Activated CD4-positive, alpha-beta T cell treated with anti-CD3 and anti-CD28 coated beads, Interleukin-2, amount 10 ng/mL, durations not matched to agents 24 days and 14 days (primary cell): ENCODE results near the gene NTSR2. TPM values are rescaled to one million over a fixed set of nuclear protein-coding genes. Genes with fewer than 3 reads are reported as not detected.

Experiments
- DNase-seq: peaks from one replicate; pipeline ENCODE4 v3.0.0; 2022
- H3K27ac Mint-ChIP-seq: one replicate; pipeline ENCODE4 v1.8.0; 2022; ENCODE audit warnings: mild to moderate bottlenecking, mixed read lengths
- H3K27me3 Mint-ChIP-seq: one replicate; pipeline ENCODE4 v1.8.0; 2022; ENCODE audit warnings: mixed read lengths
- H3K36me3 Mint-ChIP-seq: one replicate; pipeline ENCODE4 v1.8.0; 2022; ENCODE audit warnings: low read depth, mild to moderate bottlenecking, mixed read lengths
- H3K4me1 Mint-ChIP-seq: one replicate; pipeline ENCODE4 v1.8.0; 2021; ENCODE audit warnings: mixed read lengths
- H3K4me3 Mint-ChIP-seq: one replicate; pipeline ENCODE4 v1.8.0; 2022; ENCODE audit warnings: mild to moderate bottlenecking, moderate library complexity, mixed read lengths
- H3K9me3 Mint-ChIP-seq: one replicate; pipeline ENCODE4 v1.8.0; 2021; ENCODE audit warnings: mixed read lengths
- intact Hi-C: fragments of 100-400 bp; cut with micrococcal nuclease; formaldehyde crosslinking; loops from one replicate; pipeline ENCODE4 v1.15.1; 2023
- total RNA-seq: library from RNA; stranded (reverse); gene quantifications from 2 replicates; pipeline ENCODE4 v1.2.3, GENCODE V29; 2022

The NTSR2 gene
- total RNA-seq, 1 donor from 2014 or later = not detected

DNA sequence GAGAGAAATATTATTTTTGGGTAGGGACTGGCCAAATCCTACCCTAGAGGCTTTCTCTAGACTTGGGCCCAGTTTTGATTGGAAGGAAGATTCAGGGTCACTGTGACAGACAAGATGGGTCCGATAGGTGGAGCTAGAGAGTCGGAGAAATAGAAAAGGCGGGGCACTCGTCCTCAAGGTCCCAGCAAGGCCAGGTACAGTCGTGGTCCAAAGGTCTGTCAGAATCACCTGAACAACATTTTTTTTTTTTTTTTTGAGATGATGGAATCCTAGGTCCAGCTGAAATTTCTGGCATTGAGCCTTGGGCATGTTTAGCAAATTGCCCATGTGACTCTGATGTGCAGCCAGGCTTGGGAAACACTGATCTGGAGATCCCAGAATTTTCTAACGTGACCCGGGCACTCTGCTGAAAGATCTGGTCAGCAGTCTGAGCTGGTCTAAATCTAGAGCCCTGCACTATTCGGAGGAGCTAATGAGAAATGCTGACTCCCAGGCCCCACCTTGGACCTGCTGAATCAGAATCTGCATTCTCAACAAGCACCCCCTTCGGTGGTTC, 23.0 kb upstream of the NTSR2 start:
- Mint-ChIP-seq H3K9me3 (no peaks in the 10 kb centered on the region), H3K36me3 (no peaks in the 10 kb centered on the region), H3K4me3 (no peak overlapping the region), H3K27ac (peak overlapping the region; percentile 28), H3K27me3 (peaks cover 2% of the 10 kb centered on the region), H3K4me1 (peaks cover 13% of the 10 kb centered on the region)
- DNase-seq = peak; percentile 90
- intact Hi-C loops = loop anchor here (1.0 to 10.0 kb wide), 3 partner anchors 86 to 1314 kb away; partner anchors contain the start of gene TRIB2

DNA sequence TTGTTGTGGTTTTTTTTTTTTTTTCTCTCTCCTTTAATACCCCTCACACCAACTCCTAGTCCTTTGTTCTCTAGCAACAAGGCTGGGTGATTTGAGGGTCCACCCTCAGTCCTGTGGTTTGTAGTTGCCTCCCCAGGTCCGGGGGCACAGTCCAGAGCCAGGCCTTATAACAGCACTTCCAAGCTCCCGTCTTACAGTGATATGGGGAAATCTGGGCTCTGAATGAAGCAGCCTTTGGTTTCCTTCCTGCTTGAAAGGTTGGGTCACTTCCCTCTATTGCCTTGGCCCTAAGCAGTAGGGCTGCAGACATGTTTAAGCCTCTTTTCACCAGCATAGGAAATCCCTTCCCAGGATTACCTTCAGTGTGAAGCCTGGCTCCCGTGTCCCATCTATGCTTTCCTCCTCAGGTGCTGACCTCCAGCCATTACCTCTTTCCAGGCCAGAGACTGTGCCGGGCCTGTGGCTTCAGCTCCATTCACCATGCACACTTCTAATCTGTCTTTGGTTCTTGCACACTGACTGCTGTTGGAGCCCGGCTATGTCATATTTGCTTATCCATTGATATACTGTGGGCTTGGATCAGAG, 21.2 kb upstream of the NTSR2 start:
- H3K4me3 Mint-ChIP-seq = no peak overlapping the region
- H3K27ac Mint-ChIP-seq = no peak overlapping the region
- no peaks in the 10 kb centered on the region for H3K9me3 Mint-ChIP-seq
- intact Hi-C loops = loop anchor here (10.0 kb wide), 1 partner anchor 1024 kb away; the partner anchor contains the start of gene TRIB2
- peaks cover 15% of the 10 kb centered on the region for H3K4me1 Mint-ChIP-seq
- DNase-seq = no peak
- no peaks in the 10 kb centered on the region for H3K36me3 Mint-ChIP-seq
- H3K27me3 Mint-ChIP-seq = peaks cover 3% of the 10 kb centered on the region

DNA sequence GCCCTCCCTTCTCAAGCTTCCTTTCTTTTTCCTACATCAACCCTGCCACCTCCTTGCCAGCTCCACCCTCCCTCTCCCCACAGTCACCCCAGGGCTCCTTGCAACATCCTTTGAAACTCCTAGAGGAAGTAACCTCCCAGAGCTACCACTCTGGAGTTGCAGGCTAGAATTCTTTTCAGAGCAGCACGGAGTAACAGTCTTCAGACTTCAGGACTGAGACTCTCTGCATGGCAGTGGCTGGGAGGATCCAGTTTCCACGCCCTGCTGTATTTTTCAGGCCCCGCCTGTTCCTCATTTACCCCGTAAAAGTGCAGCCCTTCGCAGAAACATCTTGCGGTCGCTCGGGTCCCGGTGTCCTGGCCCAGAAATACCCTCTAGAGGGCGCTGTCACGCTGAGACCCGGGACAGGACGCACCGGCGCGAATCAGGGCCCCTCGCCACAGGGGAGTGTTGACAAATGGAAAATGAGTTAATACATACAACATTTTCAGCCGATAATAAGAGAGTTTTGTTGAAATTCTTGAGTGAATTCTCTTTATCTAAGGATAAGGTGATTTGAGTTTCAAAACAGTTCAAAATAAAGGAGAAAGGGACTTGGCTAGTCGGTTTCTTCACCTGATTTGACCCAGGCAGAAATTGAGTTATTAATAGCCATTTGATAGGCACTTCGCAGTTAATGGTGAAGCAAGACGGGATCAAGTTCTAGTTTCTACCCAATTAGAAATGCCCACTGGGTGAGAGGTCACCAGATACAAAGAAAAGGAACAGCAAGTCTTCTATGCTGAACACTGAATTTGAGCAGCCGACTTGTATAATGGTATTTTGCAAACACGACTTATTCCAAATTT, 18.5 kb upstream of the NTSR2 start:
- Mint-ChIP-seq H3K36me3 (no peaks in the 10 kb centered on the region), H3K4me3 (peak overlapping the region; percentile 74), H3K27ac (peak overlapping the region; percentile 23), H3K27me3 (peaks cover 8% of the 10 kb centered on the region), H3K4me1 (peaks cover 15% of the 10 kb centered on the region), H3K9me3 (no peaks in the 10 kb centered on the region)
- intact Hi-C loops = loop anchor here (1.0 to 2.0 kb wide), 2 partner anchors 56 to 91 kb away; no protein-coding TSS in a partner anchor
- DNase-seq = peak; percentile 96

DNA sequence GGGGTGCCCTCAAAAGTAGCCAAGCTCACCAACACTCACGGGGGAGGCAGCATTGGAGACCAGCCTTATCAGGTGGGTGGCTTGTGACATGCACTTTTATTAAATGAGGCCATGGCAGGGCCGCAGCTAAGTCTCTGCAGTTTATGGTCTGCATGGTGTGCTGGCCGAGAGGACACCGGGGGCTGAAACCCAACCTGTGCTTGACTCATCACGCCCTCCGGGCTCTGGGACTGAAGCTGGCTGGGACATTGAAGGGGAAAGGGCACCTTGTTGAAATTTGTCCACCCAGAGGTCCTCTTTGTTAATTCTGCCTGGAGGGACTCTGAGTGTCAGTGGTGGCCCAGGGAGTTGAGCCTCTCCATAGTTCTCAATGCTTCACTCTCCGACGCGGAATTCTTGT, 17.7 kb upstream of the NTSR2 start:
- Mint-ChIP-seq H3K36me3 (no peaks in the 10 kb centered on the region), H3K4me3 (peak overlapping the region; percentile 74), H3K27me3 (peaks cover 12% of the 10 kb centered on the region), H3K4me1 (peaks cover 12% of the 10 kb centered on the region), H3K9me3 (no peaks in the 10 kb centered on the region), H3K27ac (no peak overlapping the region)
- no peak for DNase-seq
- intact Hi-C loops = loop anchor here (1.0 to 2.0 kb wide), 2 partner anchors 57 to 92 kb away; no protein-coding TSS in a partner anchor

GRCh38 chr2:11685906-11686470, 16.0 kb upstream of the NTSR2 start:
- no peak for DNase-seq
- no peak overlapping the region for H3K4me3 Mint-ChIP-seq
- no peaks in the 10 kb centered on the region for H3K36me3 Mint-ChIP-seq
- intact Hi-C loops = loop anchor here (2.0 kb wide), 1 partner anchor 553 kb away; a partner anchor contains a TSS
- no peak overlapping the region for H3K27ac Mint-ChIP-seq
- H3K27me3 Mint-ChIP-seq = peaks cover 17% of the 10 kb centered on the region
- H3K9me3 Mint-ChIP-seq = no peaks in the 10 kb centered on the region
- peaks cover 16% of the 10 kb centered on the region for H3K4me1 Mint-ChIP-seq

DNA sequence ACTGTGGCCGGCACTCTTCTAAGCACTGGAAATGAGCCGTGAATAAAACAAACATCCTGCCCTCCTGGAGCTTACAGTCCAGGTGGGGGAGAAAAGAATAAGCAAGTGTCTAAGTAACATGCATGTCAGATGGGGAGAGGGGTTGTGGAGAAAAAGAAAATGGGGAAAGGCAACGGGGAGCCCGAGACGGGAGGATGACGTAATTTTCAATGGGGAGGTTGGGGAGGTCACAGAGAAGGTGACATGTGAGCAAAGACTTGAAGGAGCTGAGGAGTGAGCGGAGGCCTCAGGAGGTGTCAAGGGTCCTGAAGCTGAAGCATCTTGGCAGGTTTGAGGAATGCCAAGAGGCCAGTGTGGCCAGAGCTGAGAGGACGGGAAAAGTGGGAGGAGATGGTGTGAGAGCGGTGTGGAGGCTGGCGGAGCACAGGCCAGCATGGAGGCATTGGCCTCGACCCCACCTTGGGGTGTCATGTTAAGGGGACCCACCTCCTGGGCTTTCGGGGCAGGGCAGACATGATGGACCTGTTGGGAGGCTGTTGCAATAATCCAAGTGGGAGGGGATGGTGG, 15.0 kb upstream of the NTSR2 start:
- Mint-ChIP-seq H3K36me3 (no peaks in the 10 kb centered on the region), H3K4me1 (peaks cover 16% of the 10 kb centered on the region), H3K27me3 (peaks cover 20% of the 10 kb centered on the region), H3K27ac (no peak overlapping the region), H3K9me3 (no peaks in the 10 kb centered on the region), H3K4me3 (no peak overlapping the region)
- DNase-seq = no peak
- intact Hi-C loops = loop anchor here (2.0 to 5.0 kb wide), 2 partner anchors 552 to 853 kb away; a partner anchor contains a TSS

DNA sequence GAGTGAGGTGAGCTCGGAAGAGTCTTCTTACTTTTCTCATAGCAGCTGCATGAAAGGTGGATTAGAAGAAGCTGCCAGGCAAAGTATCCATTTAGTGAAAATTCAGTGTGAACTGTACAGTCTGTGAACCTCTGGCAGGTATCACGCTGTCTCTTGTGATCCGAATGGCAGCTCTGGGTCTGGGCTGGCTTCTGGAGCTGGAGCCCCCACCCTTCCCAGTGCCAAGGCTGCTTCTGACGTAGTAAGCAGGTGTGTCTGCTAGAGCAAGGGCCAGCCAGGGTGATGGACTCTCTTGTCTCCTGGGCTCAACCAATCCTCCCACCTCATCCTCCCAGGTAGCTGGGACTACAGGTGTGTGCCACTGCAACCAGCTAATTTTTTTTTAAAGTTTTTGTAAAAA, 14.0 kb upstream of the NTSR2 start:
- no peak overlapping the region for H3K4me3 Mint-ChIP-seq
- H3K9me3 Mint-ChIP-seq = no peaks in the 10 kb centered on the region
- peaks cover 16% of the 10 kb centered on the region for H3K4me1 Mint-ChIP-seq
- no peak for DNase-seq
- peaks cover 21% of the 10 kb centered on the region for H3K27me3 Mint-ChIP-seq
- no peaks in the 10 kb centered on the region for H3K36me3 Mint-ChIP-seq
- intact Hi-C loops = loop anchor here (2.0 to 5.0 kb wide), 2 partner anchors 551 to 852 kb away; a partner anchor contains a TSS
- no peak overlapping the region for H3K27ac Mint-ChIP-seq

GRCh38 chr2:11683476-11683875, 13.5 kb upstream of the NTSR2 start:
- H3K9me3 Mint-ChIP-seq = no peaks in the 10 kb centered on the region
- H3K4me1 Mint-ChIP-seq = peaks cover 11% of the 10 kb centered on the region
- H3K27me3 Mint-ChIP-seq = peaks cover 22% of the 10 kb centered on the region
- no peak overlapping the region for H3K27ac Mint-ChIP-seq
- DNase-seq = no peak
- intact Hi-C loops = loop anchor here (5.0 kb wide), 1 partner anchor 851 kb away; no protein-coding TSS in a partner anchor
- no peaks in the 10 kb centered on the region for H3K36me3 Mint-ChIP-seq
- H3K4me3 Mint-ChIP-seq = no peak overlapping the region

DNA sequence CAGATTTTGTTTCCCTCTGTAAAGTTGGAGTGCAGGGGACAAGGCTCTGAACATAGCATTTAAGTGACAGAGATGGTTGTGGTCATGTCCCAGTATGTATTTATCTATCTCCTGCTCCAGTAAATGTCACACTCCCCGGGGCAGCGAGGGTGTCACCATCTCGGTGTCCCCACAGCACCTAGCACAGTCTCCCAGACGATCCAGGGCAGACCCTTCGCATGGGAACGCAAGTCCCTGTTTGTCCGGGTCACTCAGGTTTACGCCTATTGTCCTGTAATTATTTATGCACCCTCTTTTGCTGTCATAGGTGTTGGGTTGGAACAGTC, 12.6 kb upstream of the NTSR2 start:
- Mint-ChIP-seq H3K27ac (no peak overlapping the region), H3K9me3 (no peaks in the 10 kb centered on the region), H3K36me3 (no peaks in the 10 kb centered on the region), H3K27me3 (peaks cover 30% of the 10 kb centered on the region), H3K4me3 (no peak overlapping the region), H3K4me1 (peaks cover 5% of the 10 kb centered on the region)
- intact Hi-C loops = loop anchor here (1.0 to 5.0 kb wide), 3 partner anchors 98 to 850 kb away; no protein-coding TSS in a partner anchor
- DNase-seq = no peak

DNA sequence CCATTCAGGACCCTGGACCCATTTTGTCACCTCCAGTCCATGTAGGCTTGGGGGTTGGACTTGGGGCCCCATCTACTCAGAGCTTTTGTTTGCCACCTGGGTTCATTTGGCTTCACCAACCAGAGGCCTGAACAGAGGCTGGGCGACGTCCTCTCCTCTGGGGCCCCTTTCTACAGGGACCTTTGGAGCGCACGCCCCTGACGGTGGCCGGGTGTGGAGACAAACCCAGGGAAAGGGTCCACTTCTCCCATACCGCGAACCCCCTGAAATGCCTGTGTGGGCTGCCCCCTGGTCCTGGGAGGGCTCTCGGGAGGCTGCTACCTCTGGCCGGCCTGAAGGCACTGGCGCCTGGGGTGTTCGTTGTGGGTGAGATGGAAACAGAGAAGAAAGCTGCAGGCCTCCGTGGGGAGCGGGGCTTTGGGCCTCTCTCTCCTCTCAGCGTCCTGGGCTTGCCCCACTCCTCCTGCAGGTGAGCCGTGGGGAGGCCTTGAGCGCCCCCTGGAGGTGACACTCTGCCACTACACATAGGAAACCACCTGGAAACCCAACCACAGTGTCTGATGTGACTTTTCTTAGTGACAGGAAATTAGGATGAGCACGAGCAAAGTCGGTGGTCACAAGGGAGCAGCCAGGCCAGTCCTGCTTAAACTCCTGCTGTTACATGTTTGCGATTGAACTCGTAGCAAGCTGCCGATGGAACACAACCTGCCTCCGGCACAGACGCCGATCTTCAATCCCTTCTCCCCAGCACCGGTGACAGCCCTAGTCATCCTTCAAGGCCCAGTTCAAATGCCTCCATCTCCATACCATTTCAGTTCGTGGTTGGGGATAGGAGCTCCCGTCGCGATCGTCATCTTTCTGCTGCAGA, 12.0 kb upstream of the NTSR2 start:
- Mint-ChIP-seq H3K4me1 (peaks cover 5% of the 10 kb centered on the region), H3K27ac (no peak overlapping the region), H3K36me3 (no peaks in the 10 kb centered on the region), H3K4me3 (no peak overlapping the region), H3K27me3 (peaks cover 32% of the 10 kb centered on the region), H3K9me3 (no peaks in the 10 kb centered on the region)
- intact Hi-C loops = loop anchor here (1.0 to 5.0 kb wide), 3 partner anchors 98 to 850 kb away; no protein-coding TSS in a partner anchor
- DNase-seq = peak; percentile 88

DNA sequence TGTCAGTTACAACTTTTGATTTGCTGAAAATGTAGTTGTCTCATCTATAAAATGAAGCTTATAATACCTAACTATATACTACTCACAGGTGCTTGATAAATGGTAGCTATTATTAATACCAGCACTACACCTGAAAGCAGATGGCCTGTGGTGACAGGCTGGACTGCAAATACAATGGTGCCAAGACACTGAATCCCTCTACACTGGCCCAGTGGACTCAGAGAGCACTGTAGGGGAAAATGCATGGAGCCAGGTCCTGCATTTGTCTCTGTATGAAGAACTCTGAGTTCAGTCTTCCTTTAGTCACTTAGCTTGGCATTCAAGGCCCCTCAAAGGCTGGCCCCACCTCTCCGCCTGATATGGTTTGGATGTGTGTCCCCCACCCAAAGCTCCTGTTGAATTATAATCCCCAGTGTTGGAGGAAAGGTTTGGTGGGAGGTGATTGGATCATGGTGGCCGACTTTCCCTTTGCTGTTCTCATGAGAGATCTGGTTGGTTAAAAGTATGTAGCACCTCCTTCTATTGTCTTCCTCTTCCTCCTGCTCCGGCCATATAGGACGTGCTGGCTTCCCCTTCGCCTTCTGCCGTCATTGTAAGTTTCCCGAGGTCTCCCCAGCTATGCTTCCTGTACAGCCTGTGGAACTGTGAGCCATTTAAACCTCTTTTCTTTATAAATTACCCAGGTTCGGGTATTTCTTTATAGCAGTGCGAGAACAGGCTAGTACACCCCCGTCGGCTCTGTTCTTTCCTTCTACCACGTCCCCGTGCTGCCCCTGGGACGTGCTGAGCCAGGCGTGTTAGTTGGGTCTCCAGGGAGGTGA, 11.1 kb upstream of the NTSR2 start:
- H3K4me3 Mint-ChIP-seq = no peak overlapping the region
- no peak overlapping the region for H3K27ac Mint-ChIP-seq
- peaks cover 40% of the 10 kb centered on the region for H3K27me3 Mint-ChIP-seq

More for the DNA sequence above, 11.1 kb upstream of the NTSR2 start:
- intact Hi-C loops = loop anchor here (5.0 kb wide), 1 partner anchor 849 kb away; no protein-coding TSS in a partner anchor
- no peak for DNase-seq
- Mint-ChIP-seq H3K4me1 (peaks cover 5% of the 10 kb centered on the region), H3K36me3 (no peaks in the 10 kb centered on the region), H3K9me3 (no peaks in the 10 kb centered on the region)
